Activated CD4-positive, alpha-beta T cell treated with anti-CD3 and anti-CD28 coated beads, Interleukin-10, Interleukin-2, amounts not matched to agents 100 ng/mL and 50 ng/mL, durations not matched to agents 16 hours and 8 hours (primary cell): ENCODE data around the gene PRM1.
"Not testable (repeated sequence)": the region's sequence is repeated elsewhere in the genome, so short reads cannot be mapped to it uniquely, and the experiment has no call there.

Experiments
- DNase-seq: peaks from one replicate; pipeline ENCODE4 v3.0.0-alpha.2; 2020

PRM1 gene

GRCh38 chr16:11296706-11297491 lies 15.8 kb upstream of the PRM1 start:
- no peak for DNase-seq

- DNase-seq = no peak
Measured at GRCh38 chr16:11296351-11296705, 15.2 kb upstream of the PRM1 start.

GRCh38 chr16:11295672-11296071 lies 14.5 kb upstream of the PRM1 start:
- no peak for DNase-seq

GRCh38 chr16:11292076-11292748 lies 11.1 kb upstream of the PRM1 start:
- no peak for DNase-seq

GRCh38 chr16:11291091-11291703 lies 10.1 kb upstream of the PRM1 start:
- DNase-seq = no peak

GRCh38 chr16:11290102-11290893 lies 9.2 kb upstream of the PRM1 start:
- no peak for DNase-seq

- not testable (repeated sequence) for DNase-seq
Measured at GRCh38 chr16:11289696-11290095, 8.6 kb upstream of the PRM1 start.

- no peak for DNase-seq
Measured at GRCh38 chr16:11289202-11289601, 8.1 kb upstream of the PRM1 start.

- no peak for DNase-seq
Measured at GRCh38 chr16:11285842-11286241, 4.7 kb upstream of the PRM1 start.

- no peak for DNase-seq
Measured at GRCh38 chr16:11283820-11284248, 2.7 kb upstream of the PRM1 start.

GRCh38 chr16:11278681-11279628 lies 2.2 kb downstream of the PRM1 start:
- DNase-seq = no peak

GRCh38 chr16:11277607-11278337 lies 3.4 kb downstream of the PRM1 start:
- DNase-seq = no peak

- DNase-seq = no peak
Measured at GRCh38 chr16:11276896-11277593, 4.1 kb downstream of the PRM1 start.

GRCh38 chr16:11276143-11276895 lies 4.8 kb downstream of the PRM1 start, which contains the start of gene PRM2:
Gene PRM2 (minus strand): TSS chr16:11276480. CDS start chr16:11276370, 110 bp downstream.
- no peak for DNase-seq

- DNase-seq = no peak
Measured at GRCh38 chr16:11274964-11275363, 6.2 kb downstream of the PRM1 start.

- DNase-seq = no peak
Measured at GRCh38 chr16:11273721-11274324, 7.3 kb downstream of the PRM1 start.

- DNase-seq = no peak
Measured at GRCh38 chr16:11272921-11273720, 8.0 kb downstream of the PRM1 start, which contains the start of gene PRM3. Gene PRM3 (minus strand): TSS chr16:11273629. CDS start chr16:11273595, 34 bp downstream.

GRCh38 chr16:11272484-11272883 lies 8.6 kb downstream of the PRM1 start:
- DNase-seq = no peak
